ENCODE measurements around the gene PLK5. TPM values are rescaled to one million over a fixed set of nuclear protein-coding genes. Genes with fewer than 3 reads are reported as not detected.

PLK5 gene
- total and polyA plus RNA-seq, 2 experiments from 2014 or later, result 0.97 to 1.2 TPM

DNA sequence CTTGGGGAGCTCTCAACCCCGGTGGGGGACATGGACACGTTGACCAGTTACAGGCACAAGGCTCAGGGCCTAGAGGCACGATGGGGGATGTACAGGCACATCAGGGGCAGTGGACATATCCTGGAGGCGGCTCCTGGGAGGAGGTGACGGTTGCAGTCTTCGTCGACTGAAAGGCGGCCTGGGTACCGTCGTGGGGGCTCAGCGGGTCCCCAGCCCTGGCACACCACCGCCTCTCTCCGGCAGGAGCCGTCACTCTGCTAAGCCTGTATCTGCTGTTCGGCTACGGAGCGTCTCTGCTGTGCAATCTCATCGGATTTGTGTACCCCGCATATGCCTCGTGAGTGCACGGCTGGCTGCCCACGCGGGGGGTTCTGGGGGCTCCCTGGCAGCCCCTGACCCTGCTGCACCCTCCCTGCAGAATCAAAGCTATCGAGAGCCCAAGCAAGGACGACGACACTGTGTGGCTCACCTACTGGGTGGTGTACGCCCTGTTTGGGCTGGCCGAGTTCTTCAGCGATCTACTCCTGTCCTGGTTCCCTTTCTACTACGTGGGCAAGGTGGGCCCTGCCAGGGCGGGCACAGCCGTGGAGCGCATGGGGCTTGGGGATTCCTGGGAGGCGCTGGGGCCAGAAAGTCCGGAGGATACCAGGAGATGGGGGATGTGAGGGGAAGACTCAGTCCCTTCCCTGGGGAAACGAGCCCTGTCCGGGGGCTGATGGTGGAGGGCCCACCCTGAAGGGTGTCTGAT is 28.7 kb upstream of the PLK5 start (continued):
- TF ChIP-seq, protein P1, sequence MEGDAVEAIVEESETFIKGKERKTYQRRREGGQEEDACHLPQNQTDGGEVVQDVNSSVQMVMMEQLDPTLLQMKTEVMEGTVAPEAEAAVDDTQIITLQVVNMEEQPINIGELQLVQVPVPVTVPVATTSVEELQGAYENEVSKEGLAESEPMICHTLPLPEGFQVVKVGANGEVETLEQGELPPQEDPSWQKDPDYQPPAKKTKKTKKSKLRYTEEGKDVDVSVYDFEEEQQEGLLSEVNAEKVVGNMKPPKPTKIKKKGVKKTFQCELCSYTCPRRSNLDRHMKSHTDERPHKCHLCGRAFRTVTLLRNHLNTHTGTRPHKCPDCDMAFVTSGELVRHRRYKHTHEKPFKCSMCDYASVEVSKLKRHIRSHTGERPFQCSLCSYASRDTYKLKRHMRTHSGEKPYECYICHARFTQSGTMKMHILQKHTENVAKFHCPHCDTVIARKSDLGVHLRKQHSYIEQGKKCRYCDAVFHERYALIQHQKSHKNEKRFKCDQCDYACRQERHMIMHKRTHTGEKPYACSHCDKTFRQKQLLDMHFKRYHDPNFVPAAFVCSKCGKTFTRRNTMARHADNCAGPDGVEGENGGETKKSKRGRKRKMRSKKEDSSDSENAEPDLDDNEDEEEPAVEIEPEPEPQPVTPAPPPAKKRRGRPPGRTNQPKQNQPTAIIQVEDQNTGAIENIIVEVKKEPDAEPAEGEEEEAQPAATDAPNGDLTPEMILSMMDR (conservative IDR thresholded peaks at IDR 0.05; ENCODE audit: low read depth in 2 of 2), result no peak
- TF ChIP-seq STAT1 (IDR thresholded peaks at IDR 0.05; ENCODE audit: unreplicated experiment) (no peak), ZNF114 (CRISPR knock-in tag; IDR thresholded peaks at IDR 0.05) (no peak), ZNF331 (CRISPR knock-in tag; IDR thresholded peaks at IDR 0.05; ENCODE audit: low read depth) (no peak)
- TF ChIP-seq, protein P2, sequence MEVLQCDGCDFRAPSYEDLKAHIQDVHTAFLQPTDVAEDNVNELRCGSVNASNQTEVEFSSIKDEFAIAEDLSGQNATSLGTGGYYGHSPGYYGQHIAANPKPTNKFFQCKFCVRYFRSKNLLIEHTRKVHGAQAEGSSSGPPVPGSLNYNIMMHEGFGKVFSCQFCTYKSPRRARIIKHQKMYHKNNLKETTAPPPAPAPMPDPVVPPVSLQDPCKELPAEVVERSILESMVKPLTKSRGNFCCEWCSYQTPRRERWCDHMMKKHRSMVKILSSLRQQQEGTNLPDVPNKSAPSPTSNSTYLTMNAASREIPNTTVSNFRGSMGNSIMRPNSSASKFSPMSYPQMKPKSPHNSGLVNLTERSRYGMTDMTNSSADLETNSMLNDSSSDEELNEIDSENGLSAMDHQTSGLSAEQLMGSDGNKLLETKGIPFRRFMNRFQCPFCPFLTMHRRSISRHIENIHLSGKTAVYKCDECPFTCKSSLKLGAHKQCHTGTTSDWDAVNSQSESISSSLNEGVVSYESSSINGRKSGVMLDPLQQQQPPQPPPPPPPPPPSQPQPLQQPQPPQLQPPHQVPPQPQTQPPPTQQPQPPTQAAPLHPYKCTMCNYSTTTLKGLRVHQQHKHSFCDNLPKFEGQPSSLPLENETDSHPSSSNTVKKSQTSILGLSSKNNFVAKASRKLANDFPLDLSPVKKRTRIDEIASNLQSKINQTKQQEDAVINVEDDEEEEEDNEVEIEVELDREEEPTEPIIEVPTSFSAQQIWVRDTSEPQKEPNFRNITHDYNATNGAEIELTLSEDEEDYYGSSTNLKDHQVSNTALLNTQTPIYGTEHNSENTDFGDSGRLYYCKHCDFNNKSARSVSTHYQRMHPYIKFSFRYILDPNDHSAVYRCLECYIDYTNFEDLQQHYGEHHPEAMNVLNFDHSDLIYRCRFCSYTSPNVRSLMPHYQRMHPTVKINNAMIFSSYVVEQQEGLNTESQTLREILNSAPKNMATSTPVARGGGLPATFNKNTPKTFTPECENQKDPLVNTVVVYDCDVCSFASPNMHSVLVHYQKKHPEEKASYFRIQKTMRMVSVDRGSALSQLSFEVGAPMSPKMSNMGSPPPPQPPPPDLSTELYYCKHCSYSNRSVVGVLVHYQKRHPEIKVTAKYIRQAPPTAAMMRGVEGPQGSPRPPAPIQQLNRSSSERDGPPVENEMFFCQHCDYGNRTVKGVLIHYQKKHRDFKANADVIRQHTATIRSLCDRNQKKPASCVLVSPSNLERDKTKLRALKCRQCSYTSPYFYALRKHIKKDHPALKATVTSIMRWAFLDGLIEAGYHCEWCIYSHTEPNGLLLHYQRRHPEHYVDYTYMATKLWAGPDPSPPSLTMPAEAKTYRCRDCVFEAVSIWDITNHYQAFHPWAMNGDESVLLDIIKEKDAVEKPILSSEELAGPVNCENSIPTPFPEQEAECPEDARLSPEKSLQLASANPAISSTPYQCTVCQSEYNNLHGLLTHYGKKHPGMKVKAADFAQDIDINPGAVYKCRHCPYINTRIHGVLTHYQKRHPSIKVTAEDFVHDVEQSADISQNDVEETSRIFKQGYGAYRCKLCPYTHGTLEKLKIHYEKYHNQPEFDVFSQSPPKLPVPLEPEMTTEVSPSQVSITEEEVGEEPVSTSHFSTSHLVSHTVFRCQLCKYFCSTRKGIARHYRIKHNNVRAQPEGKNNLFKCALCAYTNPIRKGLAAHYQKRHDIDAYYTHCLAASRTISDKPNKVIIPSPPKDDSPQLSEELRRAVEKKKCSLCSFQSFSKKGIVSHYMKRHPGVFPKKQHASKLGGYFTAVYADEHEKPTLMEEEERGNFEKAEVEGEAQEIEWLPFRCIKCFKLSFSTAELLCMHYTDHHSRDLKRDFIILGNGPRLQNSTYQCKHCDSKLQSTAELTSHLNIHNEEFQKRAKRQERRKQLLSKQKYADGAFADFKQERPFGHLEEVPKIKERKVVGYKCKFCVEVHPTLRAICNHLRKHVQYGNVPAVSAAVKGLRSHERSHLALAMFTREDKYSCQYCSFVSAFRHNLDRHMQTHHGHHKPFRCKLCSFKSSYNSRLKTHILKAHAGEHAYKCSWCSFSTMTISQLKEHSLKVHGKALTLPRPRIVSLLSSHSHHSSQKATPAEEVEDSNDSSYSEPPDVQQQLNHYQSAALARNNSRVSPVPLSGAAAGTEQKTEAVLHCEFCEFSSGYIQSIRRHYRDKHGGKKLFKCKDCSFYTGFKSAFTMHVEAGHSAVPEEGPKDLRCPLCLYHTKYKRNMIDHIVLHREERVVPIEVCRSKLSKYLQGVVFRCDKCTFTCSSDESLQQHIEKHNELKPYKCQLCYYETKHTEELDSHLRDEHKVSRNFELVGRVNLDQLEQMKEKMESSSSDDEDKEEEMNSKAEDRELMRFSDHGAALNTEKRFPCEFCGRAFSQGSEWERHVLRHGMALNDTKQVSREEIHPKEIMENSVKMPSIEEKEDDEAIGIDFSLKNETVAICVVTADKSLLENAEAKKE (CRISPR knock-in tag; IDR thresholded peaks at IDR 0.05), result no peak

Data from GM23338 (cell line).